ENCODE results near the gene TSSC4.

The TSSC4 gene

GRCh38 chr11:2419638-2420501 lies 19.3 kb downstream of the TSSC4 start:
- DNase-seq = peak; percentile 63

GRCh38 chr11:2420502-2421225 lies 20.1 kb downstream of the TSSC4 start:
- DNase-seq = peak; percentile 74

- DNase-seq = no peak
Observed at GRCh38 chr11:2421226-2421994, 20.9 kb downstream of the TSSC4 start.

- no peak for DNase-seq
Observed at GRCh38 chr11:2421996-2422395, 21.4 kb downstream of the TSSC4 start.

- no peak for DNase-seq
Observed at GRCh38 chr11:2422461-2423156, 22.1 kb downstream of the TSSC4 start.

GRCh38 chr11:2423157-2424025 lies 22.8 kb downstream of the TSSC4 start:
- no peak for DNase-seq

GRCh38 chr11:2424811-2425495 lies 24.4 kb downstream of the TSSC4 start:
- no peak for DNase-seq

- no peak for DNase-seq
Observed at GRCh38 chr11:2425506-2425905, 25.0 kb downstream of the TSSC4 start.

- no peak for DNase-seq
Observed at GRCh38 chr11:2426221-2426620, 25.7 kb downstream of the TSSC4 start.

- DNase-seq = no peak
Observed at GRCh38 chr11:2426826-2427521, 26.4 kb downstream of the TSSC4 start.

GRCh38 chr11:2427721-2428321 lies 27.3 kb downstream of the TSSC4 start:
- DNase-seq = no peak

GRCh38 chr11:2428322-2428795 lies 27.8 kb downstream of the TSSC4 start:
- DNase-seq = peak; percentile 91

- DNase-seq = no peak
Observed at GRCh38 chr11:2431395-2431794, 30.8 kb downstream of the TSSC4 start.

- DNase-seq = no peak
Observed at GRCh38 chr11:2432171-2432621, 31.6 kb downstream of the TSSC4 start.

GRCh38 chr11:2432628-2433071 lies 32.1 kb downstream of the TSSC4 start:
- DNase-seq = no peak

- DNase-seq = no peak
Observed at GRCh38 chr11:2433106-2433925, 32.8 kb downstream of the TSSC4 start.

GRCh38 chr11:2434008-2434407 lies 33.5 kb downstream of the TSSC4 start:
- DNase-seq = no peak

- DNase-seq = no peak
Observed at GRCh38 chr11:2434506-2435255, 34.1 kb downstream of the TSSC4 start.

Data from stimulated activated CD4-positive, alpha-beta T cell treated with anti-CD3 and anti-CD28 coated beads, Interleukin-4, amount 100 ng/mL, for 24 hours (primary cell).